HepG2 (cell line): ENCODE data around the gene LMNA. TPM values are rescaled to one million over a fixed set of nuclear protein-coding genes. Genes with fewer than 3 reads are reported as not detected.

Experiments used
- ATAC-seq: fragments of 200-7000 bp; cut with Tn5 transposase; 3 replicates; pipeline ENCODE4 v1.9.1; 2020; ENCODE audit warnings: mild to moderate bottlenecking, moderate library complexity
- BruUV-seq: library from RNA; stranded (reverse); fragments of 400-500 nt; replicated peaks from 2 replicates; lab custom pipeline; 2021; lab: Mats Ljungman, UMichigan
- CTCF ChIA-PET: fragments of 300-600 bp; formaldehyde crosslinking; extraction: SDS; loops from one replicate; lab custom pipeline; 2021; ENCODE audit warnings: low total read pairs, inconsistent platforms, low intra/inter-chr PET ratio; lab: Yijun Ruan, JAX
- POLR2A ChIA-PET: fragments of 350-600 bp; sonication (Branson Sonifier 250); formaldehyde crosslinking; loops from one replicate; lab custom pipeline; 2020; ENCODE audit warnings: antibody characterized with exemption, inconsistent platforms; lab: Yijun Ruan, JAX
- DNase-seq: peaks from one replicate; pipeline ENCODE4 v3.0.0-alpha.2; 2015; ENCODE audit warnings: low spot score
- FAIRE-seq: peaks from 3 replicates; lab custom pipeline; 2011; peaks lifted over from hg19 to GRCh38; lab: Jason Lieb, UNC
- H2AFZ ChIP-seq: one replicate; pipeline ENCODE4 v1.6.1; 2011; ENCODE audit warnings: low read length, inconsistent platforms
- H3K27ac ChIP-seq: fragments of 300-600 bp; 3 replicates; pipeline ENCODE4 v1.8.0; 2011; ENCODE audit warnings: mixed run types, mild to moderate bottlenecking, mixed read lengths, low read length, inconsistent platforms; ENCODE audit not compliant: insufficient read depth; ENCODE audit errors: extremely low read length
- H3K27me3 ChIP-seq, 2 experiments: fragments of 200-600 bp in 1 of 2; 2 replicates in 1 of 2; 3 replicates in 1 of 2; pipeline versions ENCODE4 v1.6.0 to v1.8.0; 2011; ENCODE audit warnings: low read length in 2 of 2, mild to moderate bottlenecking in 2 of 2, moderate library complexity in 2 of 2, inconsistent platforms in 1 of 2; ENCODE audit not compliant: insufficient read depth in 2 of 2, control insufficient read depth in 1 of 2
- H3K36me3 ChIP-seq, 2 experiments: fragments of 200-600 bp in 1 of 2; replicated peaks in 1 of 2; 2 replicates in 1 of 2; 3 replicates in 1 of 2; pipeline versions ENCODE4 v1.5.1 to v1.8.0; 2011; ENCODE audit warnings: low read length in 2 of 2, inconsistent platforms in 1 of 2; ENCODE audit not compliant: insufficient read depth in 2 of 2, control insufficient read depth in 1 of 2
- H3K4me1 ChIP-seq: 2 replicates; pipeline ENCODE4 v1.5.1; 2012; ENCODE audit warnings: low read length, inconsistent platforms; ENCODE audit not compliant: insufficient read depth
- H3K4me2 ChIP-seq: 2 replicates; pipeline ENCODE4 v1.6.0; 2011; ENCODE audit warnings: low read depth, low read length, inconsistent platforms
- H3K4me3 ChIP-seq, 3 experiments: fragments of 200-600 bp in 1 of 3; sonication (generic), shearing (Covaris generic) in 1 of 3; replicated peaks in 1 of 3; 2 replicates each; pipeline ENCODE4 v1.5.1; 2011 to 2016; ENCODE audit warnings: low read length in 3 of 3, inconsistent platforms in 2 of 3, low read depth in 2 of 3, mild to moderate bottlenecking in 2 of 3, control low read depth in 1 of 3, mixed read lengths in 1 of 3; ENCODE audit not compliant: insufficient read depth in 1 of 3
- H3K79me2 ChIP-seq: one replicate; pipeline ENCODE4 v1.6.1; 2011; ENCODE audit warnings: low read length, inconsistent platforms; ENCODE audit not compliant: insufficient read depth
- H3K9ac ChIP-seq: 2 replicates; pipeline ENCODE4 v1.6.0; 2011; ENCODE audit warnings: mild to moderate bottlenecking, low read depth, low read length, inconsistent platforms; ENCODE audit not compliant: insufficient read depth
- H3K9me3 ChIP-seq: 2 replicates; pipeline ENCODE4 v1.5.1; 2012; ENCODE audit warnings: mild to moderate bottlenecking, low read length
- H4K20me1 ChIP-seq: 2 replicates; pipeline ENCODE4 v1.6.0; 2011; ENCODE audit warnings: inconsistent platforms, mild to moderate bottlenecking, low read length, moderate library complexity; ENCODE audit not compliant: insufficient read depth
- ARID2 ChIP-seq: sonication (generic); formaldehyde crosslinking; IDR thresholded peaks from 2 replicates; pipeline ENCODE4 v1.8.1; 2022; ENCODE audit warnings: mild to moderate bottlenecking, missing genetic modification reagents, borderline replicate concordance
- BCL6 ChIP-seq: IDR thresholded peaks from 2 replicates; pipeline ENCODE4 v1.6.1; 2016; ENCODE audit warnings: missing genetic modification reagents, missing compliant biosample characterization
- ELK4 ChIP-seq: sonication (generic); formaldehyde crosslinking; IDR thresholded peaks from 2 replicates; pipeline ENCODE4 v1.9.0; 2021; ENCODE audit warnings: missing genetic modification reagents, borderline replicate concordance
- FOXK2 ChIP-seq: fragments of 450-650 bp; IDR thresholded peaks from 2 replicates; pipeline ENCODE4 v1.6.1; 2016
- HIC2 ChIP-seq: sonication (generic); formaldehyde crosslinking; IDR thresholded peaks from 2 replicates; pipeline ENCODE4 v1.9.0; 2022; ENCODE audit warnings: low read depth, missing genetic modification reagents
- IKZF1 ChIP-seq: fragments of 450-650 bp; IDR thresholded peaks from 2 replicates; pipeline ENCODE4 v1.7.1; 2016
- MAFF ChIP-seq: IDR thresholded peaks from 2 replicates; pipeline ENCODE4 v1.6.1; 2011; ENCODE audit warnings: low read depth, low read length, improper control_type of control experiment
- MAX ChIP-seq: IDR thresholded peaks from 2 replicates; pipeline ENCODE4 v1.6.1; 2012; ENCODE audit warnings: inconsistent platforms
- RFXAP ChIP-seq: sonication (generic); formaldehyde crosslinking; IDR thresholded peaks from 2 replicates; pipeline ENCODE4 v1.4.0; 2020; ENCODE audit warnings: missing genetic modification reagents, borderline replicate concordance
- SALL1 ChIP-seq: sonication (generic); formaldehyde crosslinking; IDR thresholded peaks from 2 replicates; pipeline ENCODE4 v1.8.0; 2022; ENCODE audit warnings: mild to moderate bottlenecking, missing genetic modification reagents
- SNAI1 ChIP-seq: sonication (generic); formaldehyde crosslinking; IDR thresholded peaks from 2 replicates; pipeline ENCODE4 v1.5.0; 2020; ENCODE audit warnings: mild to moderate bottlenecking, missing genetic modification reagents, borderline replicate concordance
- ZBTB38 ChIP-seq: sonication (generic); formaldehyde crosslinking; IDR thresholded peaks from 2 replicates; pipeline ENCODE4 v1.5.1; 2020; ENCODE audit warnings: mild to moderate bottlenecking, missing genetic modification reagents
- ZNF251 ChIP-seq: sonication (generic); formaldehyde crosslinking; IDR thresholded peaks from 2 replicates; pipeline ENCODE4 v1.9.0; 2021; ENCODE audit warnings: mild to moderate bottlenecking, missing genetic modification reagents
- ZNF333 ChIP-seq: sonication (generic); formaldehyde crosslinking; IDR thresholded peaks from 2 replicates; pipeline ENCODE4 v1.4.0; 2020; ENCODE audit warnings: mild to moderate bottlenecking, missing genetic modification reagents, borderline replicate concordance
- ZNF777 ChIP-seq: sonication (generic); formaldehyde crosslinking; IDR thresholded peaks from 2 replicates; pipeline ENCODE4 v1.4.0; 2020; ENCODE audit warnings: missing genetic modification reagents
- ZNF800 ChIP-seq: sonication (generic); formaldehyde crosslinking; IDR thresholded peaks from 2 replicates; pipeline ENCODE4 v1.4.0; 2020; ENCODE audit warnings: missing genetic modification reagents
- WGBS: methylation state at CpG from one replicate; pipeline ENCODE4 v1.1.6; 2017; ENCODE audit warnings: low lambda C conversion rate; 5-methylcytosine and 5-hydroxymethylcytosine counted together
- in situ Hi-C: cut with HindIII; loops from 2 replicates; pipeline ENCODE4 v1.10.0; 2017; ENCODE audit warnings: low pct_unique_long_range_greater_than_20kb; ENCODE audit not compliant: extremely low pct_ligation_motif_present
- intact Hi-C: fragments of 100-400 bp; cut with micrococcal nuclease; formaldehyde crosslinking; loops from one replicate; pipeline ENCODE4 v1.10.0; 2022; ENCODE audit not compliant: unreplicated experiment
- polyA plus RNA-seq, 8 experiments: library from polyadenylated mRNA; depleted of rRNA in 3 of 8; stranded (reverse) in 7 of 8; unstranded in 1 of 8; fragments of >200 nt; fragmentation: Illumina TruSeq in 4 of 8; extraction: Trizol in 4 of 8; gene quantifications; 2 replicates each; pipeline versions ENCODE4 v1.2.1 to v1.2.3, GENCODE V29; 2011 to 2016; ENCODE audit warnings: low read depth in 4 of 8, missing spikeins in 1 of 8, mixed read lengths in 1 of 8; ENCODE audit not compliant: insufficient read depth in 1 of 8
- total RNA-seq, 5 experiments: library from RNA; depleted of rRNA; stranded (reverse); fragments of >200 nt; fragmentation: Illumina TruSeq; extraction: Trizol; gene quantifications; 2 replicates each; pipeline ENCODE4 v1.2.3, GENCODE V29; 2016; ENCODE audit warnings: low read depth in 1 of 5

Gene LMNA
- total and polyA plus RNA-seq, 2 of the 13 experiments (the other 11 are each of a cell fraction or from before 2014, with no cell fraction given), result 107 to 225 TPM

GRCh38 chr1:156081180-156081916 is 33.2 kb upstream of the LMNA start:
- ChIA-PET POLR2A (interaction anchor here (1.4 kb wide), 1 partner anchor 137 kb away, joined by 3 read pairs; no protein-coding TSS in a partner anchor), CTCF (no interaction called here)
- ATAC-seq, result no peak
- in situ Hi-C loops (no loop called here), intact Hi-C loops (loop anchor here (5.0 kb wide), 1 partner anchor 954 kb away; the partner anchor contains the start of gene EFNA1)
- Histone ChIP-seq H3K4me1 (peaks cover 60% of the 10 kb centered on the region), H3K79me2 (peaks cover 23% of the 10 kb centered on the region), H3K27ac (peak overlapping the region; percentile 43), H4K20me1 (peaks cover 2% of the 10 kb centered on the region; the same call in 1 of the 2 replicates), H3K9me3 (no peaks in the 10 kb centered on the region), H3K4me2 (peak overlapping the region; percentile 97), H3K27me3 (no peaks in the 10 kb centered on the region; a peak in 1 of 5 replicates), H3K4me3 (peak overlapping the region; percentile 88 to 94 (median 89)), H3K9ac (peak overlapping the region; percentile 77), H3K36me3 (peaks cover 3 to 8% of the 10 kb centered on the region in 2 experiments; a peak in 4 of 5 replicates), H2AFZ (no peak overlapping the region)
- WGBS, result 5% methylated on average over 19 of the region's 61 CpGs
- BruUV-seq, result no TSS peak
- DNase-seq, result no peak
- no peak for FAIRE-seq
- TF ChIP-seq SALL1 (CRISPR knock-in tag) (no peak; the same call in 1 of the 2 replicates), ZNF777 (peak; percentile 69; the same call in 1 of the 2 replicates), ZNF251 (CRISPR knock-in tag) (no peak), RFXAP (CRISPR knock-in tag) (no peak), HIC2 (CRISPR knock-in tag) (no peak), ELK4 (CRISPR knock-in tag) (no peak), MAFF (no peak), FOXK2 (no peak), ZNF333 (CRISPR knock-in tag) (no peak), ZBTB38 (CRISPR knock-in tag) (0 out of 2 replicates have a peak, but pooled peaks have one; percentile 23), ARID2 (CRISPR knock-in tag) (no peak), IKZF1 (no peak), ZNF800 (CRISPR knock-in tag) (no peak), BCL6 (CRISPR knock-in tag) (no peak), MAX (peak; percentile 86), SNAI1 (no peak)
